CD1c-positive myeloid dendritic cell (primary cell): ENCODE measurements around the gene CETP.
A peak's percentile ranks its signal among the peaks of the same experiment; 100 is the strongest.

Source experiments
- DNase-seq: peaks from one replicate; pipeline ENCODE4 v3.0.0-alpha.2; 2016; ENCODE audit errors: extremely low spot score

CETP gene

GRCh38 chr16:56961851-56962281 is at the start of gene CETP:
CETP (plus strand) TSS chr16:56961950; CDS start chr16:56961980, 30 bp downstream.
- no peak for DNase-seq

DNA sequence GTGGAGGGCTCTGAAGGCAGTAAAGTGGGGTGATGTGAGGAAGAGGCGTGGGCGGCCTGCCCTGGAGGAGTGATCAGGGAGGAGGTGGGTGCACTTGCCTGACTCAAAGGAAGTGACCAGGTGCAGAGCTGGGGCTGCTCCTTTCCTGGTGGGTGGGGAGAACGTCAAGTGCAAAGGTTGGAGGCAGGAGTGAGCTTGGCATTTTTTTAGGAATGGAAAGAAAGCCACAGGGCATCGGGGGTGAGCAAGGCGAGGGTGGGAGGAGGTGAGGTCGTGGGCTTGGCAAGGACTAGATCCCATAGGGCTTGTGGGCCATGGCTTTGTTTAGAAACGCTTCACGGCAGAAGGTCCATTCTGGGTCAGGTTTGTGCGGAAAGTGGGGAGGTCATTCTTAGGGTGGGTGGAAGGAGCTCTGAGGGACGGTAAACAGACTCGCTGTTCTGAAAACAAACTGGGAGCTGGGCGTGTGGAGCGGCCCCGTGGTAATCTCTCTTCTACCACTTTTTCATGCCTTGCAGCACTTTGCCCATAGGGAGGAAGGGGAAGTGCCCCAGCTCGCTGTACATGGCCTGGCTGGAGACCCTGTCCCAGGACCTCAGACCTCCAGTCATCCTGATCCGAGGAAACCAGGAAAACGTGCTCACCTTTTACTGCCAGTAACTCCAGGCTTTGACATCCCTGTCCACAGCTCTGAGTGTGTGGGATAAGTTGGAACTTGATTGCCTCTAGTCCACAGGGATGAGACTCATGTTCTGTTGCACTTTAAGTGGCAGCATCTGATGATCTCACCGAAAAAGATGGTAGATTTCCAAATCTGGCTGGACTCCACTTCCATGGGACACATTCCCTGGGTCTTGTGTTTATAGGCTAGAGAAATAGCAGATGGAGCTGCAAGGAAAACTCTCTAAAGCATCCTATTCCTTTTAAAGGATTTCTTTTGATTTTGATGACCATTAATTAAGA is 48.7 kb upstream of the CETP start:
- DNase-seq = peak; percentile 30

- DNase-seq = no peak
Measured at GRCh38 chr16:56914896-56915295, 46.9 kb upstream of the CETP start.

DNA sequence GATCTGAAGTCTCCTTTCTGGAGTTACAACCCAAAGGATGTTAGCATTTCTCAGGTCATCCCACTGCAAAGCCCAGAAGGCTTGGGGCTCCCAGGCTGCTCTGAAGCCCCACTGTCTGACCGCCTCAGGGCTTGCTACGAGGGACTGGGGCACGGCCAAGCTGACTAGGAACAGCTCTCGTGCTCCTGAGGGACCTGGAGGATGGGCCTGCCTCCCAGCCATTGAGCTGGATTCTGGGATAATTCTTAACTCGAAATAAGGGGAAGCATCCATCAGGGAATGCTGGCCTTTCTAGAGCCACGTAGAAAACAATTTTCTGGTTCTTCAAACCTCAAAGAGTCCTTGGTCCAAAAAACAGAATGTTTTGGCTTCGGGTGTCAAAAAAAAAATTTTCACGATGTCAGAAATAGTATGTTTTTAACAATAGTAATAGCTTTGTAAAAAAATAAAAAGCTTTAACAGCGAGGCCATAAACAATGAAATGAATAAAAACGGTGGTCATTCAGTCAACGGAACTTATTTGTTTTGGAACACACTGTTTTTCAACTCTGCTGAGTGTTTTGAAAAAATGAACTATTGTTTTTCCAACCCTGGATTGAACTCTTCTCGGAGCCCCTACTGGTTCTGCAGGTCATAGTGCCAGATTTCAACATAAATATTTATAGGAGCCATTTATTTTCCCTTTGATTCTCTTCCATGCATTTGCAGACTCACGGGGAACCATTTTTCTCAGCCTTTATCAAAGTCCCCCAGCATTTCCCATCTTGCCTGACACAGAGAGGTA is 46.2 kb upstream of the CETP start:
- no peak for DNase-seq

- peak; percentile 71 for DNase-seq
Measured at GRCh38 chr16:56916571-56917403, 45.0 kb upstream of the CETP start.

DNA sequence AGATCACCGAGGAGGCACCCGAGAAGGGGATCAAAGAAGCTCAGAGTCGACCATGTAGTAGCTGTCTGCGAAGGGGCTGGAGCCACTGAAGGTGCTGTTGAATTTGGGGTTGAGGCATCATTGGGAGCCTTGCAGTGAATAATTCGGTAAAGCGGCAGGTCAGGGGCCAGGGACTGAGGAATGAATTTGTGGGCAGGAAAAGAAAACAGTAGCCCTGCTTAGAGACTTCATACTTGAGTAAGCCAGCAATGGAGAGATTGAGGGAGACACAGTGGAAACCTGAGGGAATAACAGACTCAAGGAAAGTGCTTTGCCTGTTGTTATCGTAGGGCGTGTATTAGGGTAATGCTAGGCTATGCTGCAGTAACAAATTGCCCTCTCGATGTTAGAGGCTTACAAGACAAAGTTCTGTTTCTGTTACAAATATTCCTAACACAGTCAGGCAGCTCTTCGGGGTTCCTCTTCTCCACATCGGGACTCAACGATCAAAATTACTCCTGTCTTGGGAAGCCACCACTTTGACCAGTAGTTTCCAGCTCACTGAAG is 43.2 kb upstream of the CETP start:
- DNase-seq = no peak

- no peak for DNase-seq
Measured at GRCh38 chr16:56919099-56919800, 42.5 kb upstream of the CETP start.

- no peak for DNase-seq
Measured at GRCh38 chr16:56921571-56921970, 40.2 kb upstream of the CETP start.

- no peak for DNase-seq
Measured at GRCh38 chr16:56923481-56924091, 38.2 kb upstream of the CETP start.

- DNase-seq = no peak
Measured at GRCh38 chr16:56927471-56927870, 34.3 kb upstream of the CETP start.

DNA sequence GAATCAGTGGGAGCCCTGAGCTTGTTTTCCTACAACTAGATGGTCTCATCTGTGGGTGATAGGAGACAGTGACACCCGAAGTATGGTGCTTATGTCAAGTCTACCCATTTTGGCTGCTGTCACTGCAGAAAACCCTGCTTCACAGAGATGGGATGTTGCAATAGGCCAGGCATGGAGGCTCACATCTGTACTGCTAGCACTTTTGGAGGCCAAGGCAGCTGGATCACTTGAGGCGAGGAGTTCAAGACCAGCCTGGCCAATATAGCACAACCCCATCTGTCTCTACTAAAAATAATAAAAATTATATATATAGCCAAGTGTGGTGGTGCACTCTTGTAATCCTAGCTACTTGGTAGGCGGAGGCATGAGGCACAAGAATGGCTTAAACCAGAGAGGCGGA is 32.1 kb upstream of the CETP start:
- DNase-seq = no peak

- no peak for DNase-seq
Measured at GRCh38 chr16:56930486-56931270, 31.1 kb upstream of the CETP start.

- DNase-seq = no peak
Measured at GRCh38 chr16:56931271-56931891, 30.4 kb upstream of the CETP start.

DNA sequence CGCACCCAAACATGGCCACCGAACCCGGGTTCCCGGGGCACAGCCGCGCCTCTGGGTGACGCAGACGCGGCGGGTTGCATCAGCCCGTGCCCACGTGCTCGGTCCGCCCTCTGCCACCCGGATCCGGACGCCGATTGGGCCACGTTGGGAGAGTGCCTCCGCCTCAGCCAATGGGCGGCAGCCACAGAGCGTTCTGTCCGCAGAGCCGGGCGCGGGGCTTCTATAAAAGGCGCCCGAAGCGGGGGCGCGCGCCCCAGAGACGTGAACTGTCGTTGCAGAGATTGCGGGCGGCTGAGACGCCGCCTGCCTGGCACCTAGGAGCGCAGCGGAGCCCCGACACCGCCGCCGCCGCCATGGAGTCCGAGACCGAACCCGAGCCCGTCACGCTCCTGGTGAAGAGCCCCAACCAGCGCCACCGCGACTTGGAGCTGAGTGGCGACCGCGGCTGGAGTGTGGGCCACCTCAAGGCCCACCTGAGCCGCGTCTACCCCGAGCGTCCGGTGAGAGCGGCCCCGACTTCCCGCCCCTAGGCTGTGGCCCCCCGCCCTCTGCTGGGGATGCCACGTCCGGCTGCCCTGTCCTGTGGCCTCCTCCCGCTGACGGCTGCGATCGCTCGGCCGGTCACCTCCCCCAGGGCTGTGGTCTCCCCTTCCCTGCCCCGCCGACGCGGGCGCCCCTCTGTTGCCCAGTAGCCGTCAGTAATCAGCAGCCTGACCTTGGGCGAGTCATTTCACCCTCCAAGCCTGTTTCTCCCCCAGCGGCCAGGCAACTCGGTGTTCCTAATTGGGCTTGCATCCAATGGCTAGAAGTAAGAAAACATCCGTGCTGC is 29.6 kb upstream of the CETP start, which contains the start of gene HERPUD1:
Gene HERPUD1, plus strand, starts transcription at position 251 of the 829 bp plus-strand sequence. Its CDS starts 103 bp downstream, at position 354.
- peak; percentile 99 for DNase-seq

DNA sequence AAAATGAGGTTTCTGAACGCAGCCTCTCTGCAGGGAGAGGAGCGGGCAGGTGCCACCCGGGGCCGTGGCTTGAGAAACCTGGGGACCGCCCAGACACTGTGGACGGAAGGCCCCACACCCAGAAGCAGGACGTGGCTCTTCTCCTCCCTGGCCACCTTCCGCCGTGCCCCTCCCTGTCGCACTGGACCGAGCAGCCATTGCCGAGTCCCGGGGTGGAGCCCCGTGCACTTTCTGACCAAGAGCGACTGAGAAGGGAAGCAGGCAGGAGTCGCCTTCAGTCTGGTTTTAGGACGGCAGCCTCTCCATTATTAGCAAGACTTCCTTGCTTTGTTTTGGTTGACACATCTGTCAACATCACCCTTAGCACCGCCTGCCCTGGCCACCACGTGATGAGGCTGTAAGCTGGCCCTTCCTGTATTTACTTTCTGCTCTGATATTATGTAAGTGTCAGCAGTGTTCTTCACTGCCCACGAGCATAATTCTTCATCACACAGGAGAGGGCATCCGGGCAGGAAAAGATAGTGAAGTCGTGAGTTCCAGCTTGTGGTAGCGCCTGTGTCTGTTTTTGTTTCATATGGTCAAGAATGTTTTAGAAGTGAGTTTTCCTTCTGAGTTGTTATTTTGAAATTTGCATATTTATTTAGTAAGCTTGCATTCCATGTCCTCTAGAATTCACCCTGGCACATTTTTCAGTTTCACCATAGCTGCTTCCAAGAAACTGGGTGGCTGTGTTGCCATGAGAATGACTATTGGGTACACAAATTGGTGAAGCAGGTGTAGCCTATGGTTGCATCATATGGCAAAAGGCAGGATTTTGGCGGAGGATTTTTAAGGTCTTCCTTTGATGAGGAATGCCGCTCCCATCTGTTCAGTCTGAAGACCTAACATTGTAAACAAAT is 28.8 kb upstream of the CETP start:
- peak; percentile 90 for DNase-seq

GRCh38 chr16:56933828-56934598 is 27.7 kb upstream of the CETP start:
- no peak for DNase-seq
